SU-DHL-6 (cell line): Measurements from ENCODE around the gene MARF1.

Experiments
- H2AFZ ChIP-seq: fragments of 200-600 bp; sonication (generic); 2 replicates; pipeline ENCODE4 v1.6.1; 2014; ENCODE audit warnings: low read depth, mild to moderate bottlenecking, moderate library complexity, mixed read lengths, antibody characterized with exemption, low read length; ENCODE audit not compliant: severe bottlenecking
- H3F3A ChIP-seq: fragments of 200-600 bp; shearing (Covaris generic); 2 replicates; pipeline ENCODE4 v1.6.0; 2016; ENCODE audit warnings: antibody characterized with exemption, mild to moderate bottlenecking; ENCODE audit not compliant: insufficient read depth
- H3K27ac ChIP-seq: fragments of 200-600 bp; sonication (generic); 2 replicates; pipeline ENCODE4 v1.5.1; 2016; ENCODE audit warnings: low read depth, mild to moderate bottlenecking, low read length, moderate library complexity, mixed read lengths
- H3K27me3 ChIP-seq: fragments of 200-600 bp; sonication (generic), shearing (Covaris generic); 2 replicates; pipeline ENCODE4 v1.6.0; 2014; ENCODE audit warnings: mild to moderate bottlenecking, low read length
- H3K36me3 ChIP-seq: fragments of 200-600 bp; sonication (generic); 2 replicates; pipeline ENCODE4 v1.6.1; 2014; ENCODE audit warnings: mild to moderate bottlenecking, low read length, mixed read lengths
- H3K4me2 ChIP-seq: fragments of 300-600, 200-600 bp; shearing (Covaris generic), sonication (generic); 2 replicates; pipeline ENCODE4 v1.6.0; 2014; ENCODE audit warnings: low read length, low read depth, mild to moderate bottlenecking; ENCODE audit not compliant: poor library complexity, severe bottlenecking
- H3K4me3 ChIP-seq: fragments of 200-600 bp; sonication (generic); 2 replicates; pipeline ENCODE4 v1.5.1; 2014; ENCODE audit warnings: antibody characterized with exemption, low read length, mild to moderate bottlenecking, mixed read lengths; ENCODE audit not compliant: insufficient read depth, poor library complexity, severe bottlenecking
- H3K79me2 ChIP-seq: fragments of 200-600 bp; sonication (generic); 2 replicates; pipeline ENCODE4 v1.6.1; 2014; ENCODE audit warnings: mild to moderate bottlenecking, low read length, moderate library complexity; ENCODE audit not compliant: insufficient read depth
- H3K9ac ChIP-seq: fragments of 200-600 bp; sonication (generic); 2 replicates; pipeline ENCODE4 v1.7.0; 2014; ENCODE audit warnings: mild to moderate bottlenecking, low read length
- H3K9me2 ChIP-seq: fragments of 200-600 bp; sonication (generic); replicated peaks from 2 replicates; pipeline ENCODE4 v1.6.1; 2014; ENCODE audit warnings: low read length; ENCODE audit not compliant: insufficient read depth
- H3K9me3 ChIP-seq: fragments of 200-600 bp; sonication (generic); 2 replicates; pipeline ENCODE4 v1.6.1; 2014; ENCODE audit warnings: low read length, mixed read lengths; ENCODE audit not compliant: insufficient read depth
- H4K20me1 ChIP-seq: fragments of 200-600 bp; sonication (generic); 2 replicates; pipeline ENCODE4 v1.6.1; 2014; ENCODE audit warnings: low read depth, mild to moderate bottlenecking, antibody characterized with exemption, low read length, moderate library complexity, mixed read lengths
- EZH2phosphoT487 ChIP-seq: fragments of 200-600 bp; sonication (generic), shearing (Covaris generic); conservative IDR thresholded peaks from 2 replicates; pipeline ENCODE4 v1.6.1; 2018; ENCODE audit warnings: mild to moderate bottlenecking, antibody characterized with exemption, low read length, moderate library complexity, mixed read lengths
- TF ChIP-seq, protein P1 (sequence below): fragments of 200-600 bp; sonication (generic); IDR thresholded peaks from one replicate; pipeline ENCODE4 v1.5.1; 2017; ENCODE audit warnings: antibody characterized with exemption, mild to moderate bottlenecking, low read length, moderate library complexity; ENCODE audit not compliant: insufficient read depth, poor library complexity, severe bottlenecking

The MARF1 gene

GRCh38 chr16:15677447-15677846 lies 34.5 kb upstream of the MARF1 start:
- no peaks in the 10 kb centered on the region for H3K9me2 ChIP-seq
- H3K27ac ChIP-seq, result no peak overlapping the region
- TF ChIP-seq, protein P1, sequence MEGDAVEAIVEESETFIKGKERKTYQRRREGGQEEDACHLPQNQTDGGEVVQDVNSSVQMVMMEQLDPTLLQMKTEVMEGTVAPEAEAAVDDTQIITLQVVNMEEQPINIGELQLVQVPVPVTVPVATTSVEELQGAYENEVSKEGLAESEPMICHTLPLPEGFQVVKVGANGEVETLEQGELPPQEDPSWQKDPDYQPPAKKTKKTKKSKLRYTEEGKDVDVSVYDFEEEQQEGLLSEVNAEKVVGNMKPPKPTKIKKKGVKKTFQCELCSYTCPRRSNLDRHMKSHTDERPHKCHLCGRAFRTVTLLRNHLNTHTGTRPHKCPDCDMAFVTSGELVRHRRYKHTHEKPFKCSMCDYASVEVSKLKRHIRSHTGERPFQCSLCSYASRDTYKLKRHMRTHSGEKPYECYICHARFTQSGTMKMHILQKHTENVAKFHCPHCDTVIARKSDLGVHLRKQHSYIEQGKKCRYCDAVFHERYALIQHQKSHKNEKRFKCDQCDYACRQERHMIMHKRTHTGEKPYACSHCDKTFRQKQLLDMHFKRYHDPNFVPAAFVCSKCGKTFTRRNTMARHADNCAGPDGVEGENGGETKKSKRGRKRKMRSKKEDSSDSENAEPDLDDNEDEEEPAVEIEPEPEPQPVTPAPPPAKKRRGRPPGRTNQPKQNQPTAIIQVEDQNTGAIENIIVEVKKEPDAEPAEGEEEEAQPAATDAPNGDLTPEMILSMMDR, result no peak
- no peak for TF ChIP-seq EZH2phosphoT487
- H3F3A ChIP-seq, result peaks cover 4% of the 10 kb centered on the region; the same call in 1 of the 2 replicates
- no peaks in the 10 kb centered on the region for H3K27me3 ChIP-seq
- no peak overlapping the region for H3K4me3 ChIP-seq
- H2AFZ ChIP-seq, result no peak overlapping the region
- no peaks in the 10 kb centered on the region for H3K9me3 ChIP-seq
- no peaks in the 10 kb centered on the region; the same call in 1 of the 2 replicates for H3K36me3 ChIP-seq
- H3K79me2 ChIP-seq, result peaks cover 5% of the 10 kb centered on the region; the same call in 1 of the 2 replicates
- no peaks in the 10 kb centered on the region for H4K20me1 ChIP-seq
- H3K4me2 ChIP-seq, result no peak overlapping the region
- no peak overlapping the region for H3K9ac ChIP-seq

GRCh38 chr16:15676506-15676905 lies 33.6 kb upstream of the MARF1 start:
- H4K20me1 ChIP-seq, result no peaks in the 10 kb centered on the region
- H3K27me3 ChIP-seq, result no peaks in the 10 kb centered on the region
- no peak overlapping the region for H3K4me3 ChIP-seq
- H3K9me2 ChIP-seq, result no peaks in the 10 kb centered on the region
- no peaks in the 10 kb centered on the region; the same call in 1 of the 2 replicates for H3K36me3 ChIP-seq
- H3K9ac ChIP-seq, result no peak overlapping the region
- no peak overlapping the region for H2AFZ ChIP-seq
- TF ChIP-seq, protein P1, result no peak
- no peak for TF ChIP-seq EZH2phosphoT487
- H3F3A ChIP-seq, result peaks cover 4% of the 10 kb centered on the region; the same call in 1 of the 2 replicates
- peaks cover 5% of the 10 kb centered on the region; the same call in 1 of the 2 replicates for H3K79me2 ChIP-seq
- no peak overlapping the region for H3K4me2 ChIP-seq
- no peaks in the 10 kb centered on the region for H3K9me3 ChIP-seq
- H3K27ac ChIP-seq, result no peak overlapping the region

DNA sequence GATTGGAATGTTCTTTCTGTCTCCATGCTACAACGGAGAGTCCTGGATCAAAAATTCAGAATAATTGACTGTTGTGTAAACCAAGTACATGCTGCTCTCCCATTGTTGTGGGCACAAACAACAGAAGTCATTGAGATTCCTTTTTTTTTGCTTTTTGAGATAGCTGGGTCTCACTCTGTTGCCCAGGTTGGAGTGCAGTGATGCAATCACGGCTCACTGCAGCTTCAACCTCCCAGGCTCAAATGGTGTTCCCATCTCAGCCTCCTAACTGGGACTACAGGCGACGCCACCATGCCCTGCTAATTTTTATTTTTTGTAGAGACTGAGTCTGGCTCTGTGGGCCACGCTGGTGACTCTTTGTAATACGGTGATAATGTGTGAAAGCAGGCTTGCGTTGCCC lies 31.6 kb upstream of the MARF1 start:
- H3K36me3 ChIP-seq, result no peaks in the 10 kb centered on the region; the same call in 1 of the 2 replicates

More for the DNA sequence above, 31.6 kb upstream of the MARF1 start:
- no peaks in the 10 kb centered on the region; the same call in 1 of the 2 replicates for H3F3A ChIP-seq
- H3K9ac ChIP-seq, result no peak overlapping the region
- peaks cover 5% of the 10 kb centered on the region; the same call in 1 of the 2 replicates for H3K79me2 ChIP-seq
- no peak overlapping the region for H3K4me3 ChIP-seq
- no peak overlapping the region for H2AFZ ChIP-seq
- H3K9me2 ChIP-seq, result no peaks in the 10 kb centered on the region
- H4K20me1 ChIP-seq, result no peaks in the 10 kb centered on the region
- no peaks in the 10 kb centered on the region for H3K27me3 ChIP-seq
- no peak overlapping the region for H3K4me2 ChIP-seq
- no peaks in the 10 kb centered on the region for H3K9me3 ChIP-seq
- TF ChIP-seq EZH2phosphoT487, result no peak
- TF ChIP-seq, protein P1, result no peak
- no peak overlapping the region for H3K27ac ChIP-seq
